Endodermal cell (in vitro differentiated cells): ENCODE results near the gene FCER2. TPM values are rescaled to one million over a fixed set of nuclear protein-coding genes. Genes with fewer than 3 reads are reported as not detected.

ENCODE experiments used
- DNase-seq: peaks from one replicate; pipeline ENCODE4 v3.0.0-alpha.2; 2017
- H3K27ac ChIP-seq: 2 replicates; pipeline ENCODE4 v1.5.1; 2013; ENCODE audit warnings: mild to moderate bottlenecking, low read depth, low read length, moderate library complexity
- H3K27me3 ChIP-seq: 2 replicates; pipeline ENCODE4 v1.6.1; 2013; ENCODE audit warnings: mild to moderate bottlenecking, low read length, moderate library complexity; ENCODE audit not compliant: insufficient read depth, control insufficient read depth, poor library complexity, severe bottlenecking
- H3K36me3 ChIP-seq: 2 replicates; pipeline ENCODE4 v1.7.0; 2013; ENCODE audit warnings: mild to moderate bottlenecking, low read length, moderate library complexity; ENCODE audit not compliant: control insufficient read depth, insufficient read depth
- H3K4me1 ChIP-seq: one replicate; pipeline ENCODE4 v1.7.0; 2013; ENCODE audit warnings: low read length; ENCODE audit not compliant: control insufficient read depth, insufficient read depth
- H3K4me3 ChIP-seq: 2 replicates; pipeline ENCODE4 v1.5.1; 2013; ENCODE audit warnings: mild to moderate bottlenecking, low read length, moderate library complexity
- H3K9ac ChIP-seq: 2 replicates; pipeline ENCODE4 v1.6.1; 2013; ENCODE audit warnings: mild to moderate bottlenecking, low read length, moderate library complexity; ENCODE audit not compliant: poor library complexity, severe bottlenecking; ENCODE audit errors: extremely low read depth
- H3K9me3 ChIP-seq: 2 replicates; pipeline ENCODE4 v1.6.1; 2013; ENCODE audit warnings: mild to moderate bottlenecking, low read length, moderate library complexity; ENCODE audit not compliant: control insufficient read depth
- H3K27ac Mint-ChIP-seq: 2 replicates; pipeline ENCODE4 v1.8.0; 2020; ENCODE audit warnings: mixed read lengths
- H3K27me3 Mint-ChIP-seq: 2 replicates; pipeline ENCODE4 v1.8.0; 2021; ENCODE audit warnings: mild to moderate bottlenecking, mixed read lengths; ENCODE audit not compliant: insufficient read depth
- H3K36me3 Mint-ChIP-seq: 2 replicates; pipeline ENCODE4 v1.8.0; 2020; ENCODE audit warnings: low read depth, mixed read lengths
- H3K4me1 Mint-ChIP-seq: 2 replicates; pipeline ENCODE4 v1.8.0; 2020; ENCODE audit warnings: mixed read lengths
- H3K4me3 Mint-ChIP-seq: 2 replicates; pipeline ENCODE4 v1.8.0; 2020; ENCODE audit warnings: mild to moderate bottlenecking, moderate library complexity, mixed read lengths
- H3K9me3 Mint-ChIP-seq: 2 replicates; pipeline ENCODE4 v1.8.0; 2020; ENCODE audit warnings: mild to moderate bottlenecking, mixed read lengths
- WGBS, 2 experiments: methylation state at CpG; one replicate each; pipeline versions ENCODE4 v1.1.5 to v1.1.7; 2013; ENCODE audit warnings: missing lambda C conversion rate in 2 of 2, mixed read lengths in 1 of 2; ENCODE audit not compliant: insufficient coverage in 1 of 2, insufficient read length in 1 of 2; 5-methylcytosine and 5-hydroxymethylcytosine counted together
- total RNA-seq, 2 donors: library from RNA; stranded (reverse); fragmentation: NEBNext Ultra II Directional in 1 of 2; extraction: Animal tissue kit (Norgen Biotek cat#: 25700) in 1 of 2; gene quantifications; 2 replicates in 1 of 2; 3 replicates in 1 of 2; pipeline ENCODE4 v1.2.1, GENCODE V29; 2021
- TF ChIP-seq, protein P1 (sequence below): fragments of 200-600 bp; sonication (generic); conservative IDR thresholded peaks from 2 replicates; pipeline ENCODE4 v1.5.0; 2021; ENCODE audit warnings: antibody characterized with exemption, mild to moderate bottlenecking

The FCER2 gene
- total RNA-seq, 2 donors from 2014 or later, result not detected

- H3K27me3 Mint-ChIP-seq, result peaks cover 25% of the 10 kb centered on the region
- Histone ChIP-seq H3K4me1 (no peaks in the 10 kb centered on the region), H3K27me3 (peaks cover 11% of the 10 kb centered on the region), H3K4me3 (no peak overlapping the region), H3K36me3 (no peaks in the 10 kb centered on the region), H3K27ac (no peak overlapping the region), H3K9me3 (no peaks in the 10 kb centered on the region), H3K9ac (no peak overlapping the region)
- H3K36me3 Mint-ChIP-seq, result no peaks in the 10 kb centered on the region
- 66 to 69% methylated on average over 9 to 10 of the region's 10 CpGs for WGBS, 2 experiments
- TF ChIP-seq, protein P1, sequence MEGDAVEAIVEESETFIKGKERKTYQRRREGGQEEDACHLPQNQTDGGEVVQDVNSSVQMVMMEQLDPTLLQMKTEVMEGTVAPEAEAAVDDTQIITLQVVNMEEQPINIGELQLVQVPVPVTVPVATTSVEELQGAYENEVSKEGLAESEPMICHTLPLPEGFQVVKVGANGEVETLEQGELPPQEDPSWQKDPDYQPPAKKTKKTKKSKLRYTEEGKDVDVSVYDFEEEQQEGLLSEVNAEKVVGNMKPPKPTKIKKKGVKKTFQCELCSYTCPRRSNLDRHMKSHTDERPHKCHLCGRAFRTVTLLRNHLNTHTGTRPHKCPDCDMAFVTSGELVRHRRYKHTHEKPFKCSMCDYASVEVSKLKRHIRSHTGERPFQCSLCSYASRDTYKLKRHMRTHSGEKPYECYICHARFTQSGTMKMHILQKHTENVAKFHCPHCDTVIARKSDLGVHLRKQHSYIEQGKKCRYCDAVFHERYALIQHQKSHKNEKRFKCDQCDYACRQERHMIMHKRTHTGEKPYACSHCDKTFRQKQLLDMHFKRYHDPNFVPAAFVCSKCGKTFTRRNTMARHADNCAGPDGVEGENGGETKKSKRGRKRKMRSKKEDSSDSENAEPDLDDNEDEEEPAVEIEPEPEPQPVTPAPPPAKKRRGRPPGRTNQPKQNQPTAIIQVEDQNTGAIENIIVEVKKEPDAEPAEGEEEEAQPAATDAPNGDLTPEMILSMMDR, result no peak
- DNase-seq, result no peak
- H3K4me1 Mint-ChIP-seq, result no peaks in the 10 kb centered on the region
- H3K27ac Mint-ChIP-seq, result no peak overlapping the region
- H3K4me3 Mint-ChIP-seq, result no peak overlapping the region
- no peaks in the 10 kb centered on the region for H3K9me3 Mint-ChIP-seq
Observed at GRCh38 chr19:7697721-7698287, 4.1 kb downstream of the FCER2 start.

DNA sequence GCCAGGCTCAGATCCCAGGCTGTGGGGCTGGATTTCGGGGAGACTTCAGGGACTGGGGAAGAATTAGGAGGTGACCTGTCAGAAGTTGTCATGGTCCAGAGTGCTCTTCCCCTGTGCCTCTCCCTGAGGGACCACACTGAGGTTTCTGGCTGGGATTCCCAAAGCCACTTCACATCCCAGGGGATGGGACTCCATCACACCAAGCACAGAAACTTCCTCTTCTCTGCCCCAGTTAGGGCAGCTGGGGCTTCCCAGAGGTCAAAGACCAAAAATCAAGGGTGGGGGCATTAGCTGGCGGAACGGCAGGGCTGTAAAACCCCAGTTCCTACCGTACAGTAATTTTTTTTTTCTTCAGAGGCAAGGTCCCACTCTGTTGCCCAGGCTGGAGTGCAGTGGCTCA is 7.4 kb downstream of the FCER2 start:
- H3K36me3 ChIP-seq, result no peaks in the 10 kb centered on the region
- no peaks in the 10 kb centered on the region for H3K4me1 ChIP-seq
- Mint-ChIP-seq H3K27ac (no peak overlapping the region), H3K27me3 (peaks cover 24% of the 10 kb centered on the region), H3K36me3 (no peaks in the 10 kb centered on the region), H3K9me3 (no peaks in the 10 kb centered on the region), H3K4me3 (no peak overlapping the region), H3K4me1 (no peaks in the 10 kb centered on the region)
- 78 to 88% methylated on average over 3 of the region's 4 CpGs for WGBS, 2 experiments
- no peak overlapping the region for H3K9ac ChIP-seq
- no peaks in the 10 kb centered on the region for H3K9me3 ChIP-seq
- H3K4me3 ChIP-seq, result no peak overlapping the region
- DNase-seq, result no peak
- TF ChIP-seq, protein P1, result no peak
- H3K27ac ChIP-seq, result no peak overlapping the region
- peaks cover 14% of the 10 kb centered on the region for H3K27me3 ChIP-seq

- no peak overlapping the region for H3K27ac ChIP-seq
- no peaks in the 10 kb centered on the region for H3K9me3 ChIP-seq
- Mint-ChIP-seq H3K36me3 (no peaks in the 10 kb centered on the region), H3K27ac (no peak overlapping the region), H3K4me1 (no peaks in the 10 kb centered on the region), H3K27me3 (peaks cover 19% of the 10 kb centered on the region), H3K4me3 (no peak overlapping the region), H3K9me3 (no peaks in the 10 kb centered on the region)
- whole genome bisulfite sequencing, 2 experiments, result 49 to 53% methylated on average over 8 to 13 of the region's 13 CpGs
- DNase-seq, result no peak
- H3K4me3 ChIP-seq, result no peak overlapping the region
- H3K4me1 ChIP-seq, result no peaks in the 10 kb centered on the region
- peaks cover 5% of the 10 kb centered on the region for H3K27me3 ChIP-seq
- TF ChIP-seq, protein P1, result no peak
- H3K36me3 ChIP-seq, result no peaks in the 10 kb centered on the region
- H3K9ac ChIP-seq, result no peak overlapping the region
Observed at GRCh38 chr19:7692417-7693088, 9.4 kb downstream of the FCER2 start.
